B cell (primary cell): Measurements from ENCODE around the gene RBM17.

Experiments
- EZH2 ChIP-seq: IDR thresholded peaks from 2 replicates; pipeline ENCODE4 v1.6.1; 2012; ENCODE audit warnings: borderline replicate concordance, low read depth, mild to moderate bottlenecking, moderate library complexity, low read length; ENCODE audit not compliant: insufficient read depth, poor library complexity, severe bottlenecking
- TF ChIP-seq, protein P1 (sequence below): fragments of 200-600 bp; IDR thresholded peaks from one replicate; pipeline ENCODE4 v1.8.0; 2022; ENCODE audit warnings: antibody characterized with exemption, mild to moderate bottlenecking

DNA sequence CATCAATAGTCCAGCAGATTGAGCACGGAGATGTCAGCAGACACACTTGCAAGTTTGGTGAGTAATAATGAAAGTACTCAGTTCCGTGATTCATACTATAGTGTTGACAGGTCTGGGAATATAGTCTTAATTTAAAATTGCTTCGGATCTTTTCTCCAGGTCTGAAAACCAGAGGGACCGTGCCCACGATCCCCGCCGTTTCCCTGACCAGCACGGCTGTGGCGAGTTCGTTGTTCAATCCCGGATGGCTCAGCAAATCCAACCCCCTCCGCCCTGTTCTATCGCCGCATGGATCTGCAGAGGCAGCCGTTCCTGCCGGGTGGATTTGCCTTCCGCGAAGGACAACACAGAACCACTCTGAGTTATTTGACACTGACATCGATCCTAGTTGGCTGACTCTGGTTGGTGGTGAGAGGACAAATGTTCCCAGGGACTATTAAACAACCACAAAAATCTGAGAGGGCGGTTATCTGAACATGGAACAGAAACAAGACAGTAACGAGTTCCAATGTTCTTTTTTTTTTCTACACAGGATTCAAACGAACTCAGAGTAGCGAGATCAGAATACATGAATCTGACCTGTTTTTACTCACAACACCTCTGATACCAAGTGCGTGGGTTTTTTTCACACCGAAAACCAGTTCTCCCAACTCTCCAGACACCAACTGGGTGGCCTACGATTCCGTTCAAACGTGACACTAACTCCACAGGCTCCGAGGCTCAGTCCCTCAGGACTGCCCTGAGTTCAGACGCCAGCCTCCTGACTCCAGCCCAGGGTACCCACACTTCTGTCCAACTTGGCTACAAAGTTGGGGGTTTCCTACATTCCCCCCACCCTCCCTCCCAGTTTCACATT is 52.7 kb downstream of the RBM17 start:
- TF ChIP-seq, protein P1, sequence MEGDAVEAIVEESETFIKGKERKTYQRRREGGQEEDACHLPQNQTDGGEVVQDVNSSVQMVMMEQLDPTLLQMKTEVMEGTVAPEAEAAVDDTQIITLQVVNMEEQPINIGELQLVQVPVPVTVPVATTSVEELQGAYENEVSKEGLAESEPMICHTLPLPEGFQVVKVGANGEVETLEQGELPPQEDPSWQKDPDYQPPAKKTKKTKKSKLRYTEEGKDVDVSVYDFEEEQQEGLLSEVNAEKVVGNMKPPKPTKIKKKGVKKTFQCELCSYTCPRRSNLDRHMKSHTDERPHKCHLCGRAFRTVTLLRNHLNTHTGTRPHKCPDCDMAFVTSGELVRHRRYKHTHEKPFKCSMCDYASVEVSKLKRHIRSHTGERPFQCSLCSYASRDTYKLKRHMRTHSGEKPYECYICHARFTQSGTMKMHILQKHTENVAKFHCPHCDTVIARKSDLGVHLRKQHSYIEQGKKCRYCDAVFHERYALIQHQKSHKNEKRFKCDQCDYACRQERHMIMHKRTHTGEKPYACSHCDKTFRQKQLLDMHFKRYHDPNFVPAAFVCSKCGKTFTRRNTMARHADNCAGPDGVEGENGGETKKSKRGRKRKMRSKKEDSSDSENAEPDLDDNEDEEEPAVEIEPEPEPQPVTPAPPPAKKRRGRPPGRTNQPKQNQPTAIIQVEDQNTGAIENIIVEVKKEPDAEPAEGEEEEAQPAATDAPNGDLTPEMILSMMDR = no peak
- no peak for TF ChIP-seq EZH2
